Progenitor cell of endocrine pancreas (in vitro differentiated cells): ENCODE data around the gene FGF10. TPM values are rescaled to one million over a fixed set of nuclear protein-coding genes. Genes with fewer than 3 reads are reported as not detected.

ENCODE experiments used
- DNase-seq: peaks from one replicate; pipeline ENCODE4 v3.0.0; 2021; ENCODE audit warnings: low spot score; ENCODE audit not compliant: unreplicated experiment
- H3K27ac Mint-ChIP-seq: 2 replicates; pipeline ENCODE4 v1.8.0; 2021; ENCODE audit warnings: mild to moderate bottlenecking, moderate library complexity, mixed read lengths
- H3K27me3 Mint-ChIP-seq: 2 replicates; pipeline ENCODE4 v1.8.0; 2021; ENCODE audit warnings: mixed read lengths
- H3K36me3 Mint-ChIP-seq: 2 replicates; pipeline ENCODE4 v1.8.0; 2022; ENCODE audit warnings: mixed read lengths; ENCODE audit not compliant: insufficient read depth
- H3K4me1 Mint-ChIP-seq: 2 replicates; pipeline ENCODE4 v1.8.0; 2021; ENCODE audit warnings: low read depth, mixed read lengths
- H3K4me3 Mint-ChIP-seq: 2 replicates; pipeline ENCODE4 v1.8.0; 2021; ENCODE audit warnings: low read depth, mild to moderate bottlenecking, moderate library complexity, mixed read lengths
- H3K9me3 Mint-ChIP-seq: 2 replicates; pipeline ENCODE4 v1.8.0; 2021; ENCODE audit warnings: low read depth, mixed read lengths
- CTCF ChIP-seq: fragments of 200-600 bp; sonication (generic); IDR thresholded peaks from one replicate; pipeline ENCODE4 v1.5.0; 2021; ENCODE audit warnings: antibody characterized with exemption, mild to moderate bottlenecking; ENCODE audit not compliant: unreplicated experiment
- total RNA-seq: library from RNA; stranded (reverse); gene quantifications from 2 replicates; pipeline ENCODE4 v1.2.1, GENCODE V29; 2021

The FGF10 gene
- total RNA-seq, 1 donor from 2014 or later: 2.7 TPM

DNA sequence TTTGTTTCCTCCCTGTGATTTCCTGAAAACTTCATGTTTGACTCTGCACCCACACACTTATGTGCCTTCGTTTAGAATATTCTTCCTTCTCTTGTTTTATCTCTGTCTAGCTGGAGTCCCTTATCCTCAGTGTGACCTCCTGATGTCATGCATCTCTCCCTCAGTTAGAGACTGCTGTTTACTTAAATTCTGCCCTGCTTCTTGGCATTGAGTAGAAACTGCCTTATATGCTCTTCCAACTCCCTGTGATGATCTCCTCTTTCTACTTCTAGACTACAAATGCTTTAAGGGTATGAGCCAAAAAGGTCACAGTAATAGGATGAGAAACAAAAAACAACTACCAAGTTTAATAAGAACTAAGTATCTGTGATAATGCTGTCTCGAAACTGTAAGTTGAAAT lies 12.2 kb downstream of the FGF10 start:
- Mint-ChIP-seq H3K27ac (no peak overlapping the region), H3K4me1 (no peaks in the 10 kb centered on the region), H3K9me3 (peaks cover 9% of the 10 kb centered on the region), H3K4me3 (no peak overlapping the region), H3K36me3 (peaks cover 7% of the 10 kb centered on the region), H3K27me3 (no peaks in the 10 kb centered on the region)
- no peak for DNase-seq
- no peak for TF ChIP-seq CTCF

- peaks cover 19% of the 10 kb centered on the region for H3K4me1 Mint-ChIP-seq
- no peak overlapping the region for H3K27ac Mint-ChIP-seq
- peaks cover 10% of the 10 kb centered on the region for H3K9me3 Mint-ChIP-seq
- no peak for TF ChIP-seq CTCF
- H3K4me3 Mint-ChIP-seq: no peak overlapping the region
- H3K36me3 Mint-ChIP-seq: peaks cover 7% of the 10 kb centered on the region
- DNase-seq: no peak
- H3K27me3 Mint-ChIP-seq: no peaks in the 10 kb centered on the region
Measured at GRCh38 chr5:44372028-44372427, 17.2 kb downstream of the FGF10 start.

- Mint-ChIP-seq H3K27me3 (no peaks in the 10 kb centered on the region), H3K4me1 (peaks cover 30% of the 10 kb centered on the region), H3K4me3 (no peak overlapping the region), H3K27ac (no peak overlapping the region), H3K36me3 (peaks cover under 1% of the 10 kb centered on the region), H3K9me3 (peaks cover 2% of the 10 kb centered on the region)
- no peak for TF ChIP-seq CTCF
- DNase-seq: no peak
Measured at GRCh38 chr5:44367203-44367602, 22.0 kb downstream of the FGF10 start.

DNA sequence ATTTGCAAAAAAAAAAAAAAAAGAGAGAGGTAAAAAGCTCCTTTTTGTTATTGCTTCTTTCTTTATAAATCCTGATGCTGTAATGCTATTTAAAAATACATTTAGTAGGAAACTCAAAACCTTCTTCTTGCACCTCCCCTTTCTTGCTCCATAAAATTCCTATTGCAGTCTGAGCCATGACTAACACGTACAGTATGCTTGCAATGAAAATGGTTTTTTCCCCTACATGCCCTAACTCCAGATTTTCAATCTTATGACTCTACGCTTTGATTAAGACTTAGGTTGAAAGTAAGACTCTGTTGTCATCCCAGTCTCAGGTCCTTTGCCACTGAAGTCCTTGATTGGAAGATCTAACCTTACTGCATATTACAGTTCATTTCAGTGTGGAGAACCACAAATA lies 23.9 kb downstream of the FGF10 start:
- H3K4me3 Mint-ChIP-seq: no peak overlapping the region
- no peak overlapping the region for H3K27ac Mint-ChIP-seq
- TF ChIP-seq CTCF: no peak
- no peaks in the 10 kb centered on the region for H3K36me3 Mint-ChIP-seq
- no peak for DNase-seq
- H3K4me1 Mint-ChIP-seq: peaks cover 36% of the 10 kb centered on the region
- H3K9me3 Mint-ChIP-seq: no peaks in the 10 kb centered on the region
- no peaks in the 10 kb centered on the region for H3K27me3 Mint-ChIP-seq

- H3K4me1 Mint-ChIP-seq: peaks cover 29% of the 10 kb centered on the region
- no peak for TF ChIP-seq CTCF
- DNase-seq: no peak
- no peaks in the 10 kb centered on the region for H3K27me3 Mint-ChIP-seq
- H3K4me3 Mint-ChIP-seq: no peak overlapping the region
- no peak overlapping the region for H3K27ac Mint-ChIP-seq
- no peaks in the 10 kb centered on the region for H3K9me3 Mint-ChIP-seq
- H3K36me3 Mint-ChIP-seq: no peaks in the 10 kb centered on the region
Measured at GRCh38 chr5:44364097-44364496, 25.1 kb downstream of the FGF10 start.
